ENCODE data around the gene MLH3. TPM values are rescaled to one million over a fixed set of nuclear protein-coding genes. Genes with fewer than 3 reads are reported as not detected.

The MLH3 gene
- total RNA-seq, 3 donors from 2014 or later (not counting 1 experiment from before 2014, with no cell fraction given): 15.5 to 20.7 (median 19.1) TPM

GRCh38 chr14:75095690-75096089, 44.4 kb upstream of the MLH3 start:
- intact Hi-C loops (cut with micrococcal nuclease): no loop called here
- peaks cover 16% of the 10 kb centered on the region for H3K36me3 Mint-ChIP-seq

GRCh38 chr14:75094896-75095295, 43.6 kb upstream of the MLH3 start:
- 71% methylated on average over 1 of the region's 3 CpGs for WGBS (ENCODE audit: insufficient coverage)
- no peaks in the 10 kb centered on the region for H3K9me3 ChIP-seq (ENCODE audit: control insufficient read depth, insufficient read depth, low read length)
- Mint-ChIP-seq H3K4me3 (no peak overlapping the region), H3K9me3 (no peaks in the 10 kb centered on the region), H3K27ac (no peak overlapping the region), H3K4me1 (no peaks in the 10 kb centered on the region), H3K27me3 (ENCODE audit: low read depth in 2 of 2) (no peaks in the 10 kb centered on the region), H3K36me3 (peaks cover 16% of the 10 kb centered on the region)
- H3K27me3 ChIP-seq (ENCODE audit: control insufficient read depth, insufficient read depth, low read length): no peaks in the 10 kb centered on the region
- H3K4me3 ChIP-seq (ENCODE audit: low read length): no peak overlapping the region
- ATAC-seq: no peak
- DNase-seq: no peak
- TF ChIP-seq CTCF (IDR thresholded peaks at IDR 0.05): no peak
- peaks cover 76% of the 10 kb centered on the region for H3K36me3 ChIP-seq (ENCODE audit: control insufficient read depth, insufficient read depth, low read length)
- no peak overlapping the region for H3K27ac ChIP-seq (ENCODE audit: low read length)
- intact Hi-C loops (cut with micrococcal nuclease): no loop called here
- no peaks in the 10 kb centered on the region for H3K4me1 ChIP-seq (ENCODE audit: control insufficient read depth, insufficient read depth, low read length)

More at GRCh38 chr14:75095690-75096089, 44.4 kb upstream of the MLH3 start:
- Mint-ChIP-seq H3K4me1 (no peaks in the 10 kb centered on the region), H3K27me3 (ENCODE audit: low read depth in 2 of 2) (no peaks in the 10 kb centered on the region), H3K27ac (no peak overlapping the region), H3K9me3 (no peaks in the 10 kb centered on the region), H3K4me3 (no peak overlapping the region)
- Histone ChIP-seq H3K36me3 (ENCODE audit: control insufficient read depth, insufficient read depth, low read length) (peaks cover 74% of the 10 kb centered on the region), H3K27ac (ENCODE audit: low read length) (no peak overlapping the region), H3K4me3 (ENCODE audit: low read length) (no peak overlapping the region), H3K4me1 (ENCODE audit: control insufficient read depth, insufficient read depth, low read length) (no peaks in the 10 kb centered on the region), H3K27me3 (ENCODE audit: control insufficient read depth, insufficient read depth, low read length) (no peaks in the 10 kb centered on the region), H3K9me3 (ENCODE audit: control insufficient read depth, insufficient read depth, low read length) (no peaks in the 10 kb centered on the region)
- DNase-seq: no peak
- no peak for ATAC-seq
- 85% methylated on average over 4 of the region's 4 CpGs for whole genome bisulfite sequencing (ENCODE audit: insufficient coverage)
- TF ChIP-seq CTCF (IDR thresholded peaks at IDR 0.05): no peak

- no peak for DNase-seq
- H3K4me3 Mint-ChIP-seq: no peak overlapping the region
- intact Hi-C loops (cut with micrococcal nuclease): no loop called here
- ATAC-seq: no peak
- Histone ChIP-seq H3K4me3 (ENCODE audit: low read length) (no peak overlapping the region), H3K27ac (ENCODE audit: low read length) (no peak overlapping the region), H3K27me3 (ENCODE audit: control insufficient read depth, insufficient read depth, low read length) (no peaks in the 10 kb centered on the region), H3K36me3 (ENCODE audit: control insufficient read depth, insufficient read depth, low read length) (peaks cover 67% of the 10 kb centered on the region), H3K4me1 (ENCODE audit: control insufficient read depth, insufficient read depth, low read length) (no peaks in the 10 kb centered on the region), H3K9me3 (ENCODE audit: control insufficient read depth, insufficient read depth, low read length) (no peaks in the 10 kb centered on the region)
- H3K27me3 Mint-ChIP-seq (ENCODE audit: low read depth in 2 of 2): no peaks in the 10 kb centered on the region
- H3K27ac Mint-ChIP-seq: no peak overlapping the region
- no peaks in the 10 kb centered on the region for H3K9me3 Mint-ChIP-seq
- TF ChIP-seq CTCF (IDR thresholded peaks at IDR 0.05): no peak
- H3K4me1 Mint-ChIP-seq: no peaks in the 10 kb centered on the region
- peaks cover 8% of the 10 kb centered on the region for H3K36me3 Mint-ChIP-seq
- WGBS (ENCODE audit: insufficient coverage): 93% methylated on average over 2 of the region's 2 CpGs
Measured at GRCh38 chr14:75092698-75093097, 41.4 kb upstream of the MLH3 start.

DNA sequence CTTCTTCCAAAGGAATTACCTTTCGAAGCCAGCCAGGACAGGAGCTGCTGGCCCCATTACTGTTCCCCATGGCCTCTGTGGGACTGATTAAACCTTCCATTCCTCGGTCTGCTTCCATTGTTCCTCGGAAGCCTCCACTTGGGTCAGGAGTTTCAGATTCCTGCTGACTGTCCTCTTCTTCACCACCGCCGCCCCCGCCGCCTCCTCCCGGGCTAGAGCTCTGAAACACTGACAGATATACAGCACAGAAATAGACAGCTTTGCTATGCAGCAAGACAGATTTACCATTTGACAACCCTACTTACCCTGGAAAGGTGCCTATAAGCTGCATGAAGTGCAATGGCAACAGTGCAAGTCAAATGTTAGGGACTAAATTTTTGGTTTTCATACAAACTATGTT, 40.0 kb upstream of the MLH3 start:
- H3K4me3 Mint-ChIP-seq: no peak overlapping the region
- H3K4me3 ChIP-seq (ENCODE audit: low read length): no peak overlapping the region
- no peaks in the 10 kb centered on the region for H3K4me1 Mint-ChIP-seq
- no peaks in the 10 kb centered on the region for H3K27me3 ChIP-seq (ENCODE audit: control insufficient read depth, insufficient read depth, low read length)
- TF ChIP-seq CTCF (IDR thresholded peaks at IDR 0.05): no peak
- peaks cover 8% of the 10 kb centered on the region for H3K36me3 Mint-ChIP-seq
- no peak overlapping the region for H3K27ac ChIP-seq (ENCODE audit: low read length)
- peaks cover 66% of the 10 kb centered on the region for H3K36me3 ChIP-seq (ENCODE audit: control insufficient read depth, insufficient read depth, low read length)
- WGBS (ENCODE audit: insufficient coverage): 99% methylated on average over 8 of the region's 8 CpGs
- no peak overlapping the region for H3K27ac Mint-ChIP-seq
- no peaks in the 10 kb centered on the region for H3K9me3 ChIP-seq (ENCODE audit: control insufficient read depth, insufficient read depth, low read length)
- ATAC-seq (no peak), DNase-seq (no peak)
- H3K27me3 Mint-ChIP-seq (ENCODE audit: low read depth in 2 of 2): no peaks in the 10 kb centered on the region
- intact Hi-C loops (cut with micrococcal nuclease): no loop called here
- no peaks in the 10 kb centered on the region for H3K9me3 Mint-ChIP-seq
- H3K4me1 ChIP-seq (ENCODE audit: control insufficient read depth, insufficient read depth, low read length): no peaks in the 10 kb centered on the region
